GM10266 (cell line): ENCODE data around the gene ARHGEF2.

Source experiments
- DNase-seq: peaks from one replicate; pipeline ENCODE4 v3.0.0; 2012; ENCODE audit errors: extremely low spot score
- CTCF ChIP-seq: IDR thresholded peaks from 2 replicates; pipeline ENCODE4 v1.5.1; 2012; ENCODE audit warnings: mild to moderate bottlenecking, low read depth; ENCODE audit not compliant: control insufficient read depth, insufficient read depth; ENCODE audit errors: missing control alignments

Gene ARHGEF2

GRCh38 chr1:155918660-155919059 lies 59.7 kb downstream of the ARHGEF2 start:
- no peak for TF ChIP-seq CTCF
- no peak for DNase-seq

GRCh38 chr1:155913969-155914757 lies 64.2 kb downstream of the ARHGEF2 start:
- no peak for TF ChIP-seq CTCF
- no peak for DNase-seq

- no peak for TF ChIP-seq CTCF
- DNase-seq = no peak
These were observed 66.3 kb downstream of the ARHGEF2 start for GRCh38 chr1:155912056-155912536.

GRCh38 chr1:155911156-155912055 lies 66.9 kb downstream of the ARHGEF2 start, which contains the start of gene RIT1:
Gene RIT1 (minus strand): TSS chr1:155911349. CDS start chr1:155910761, 588 bp downstream.
- no peak for TF ChIP-seq CTCF
- peak; percentile 85 for DNase-seq

- peak; percentile 10 for TF ChIP-seq CTCF
- DNase-seq = peak; percentile 43
These were observed 67.7 kb downstream of the ARHGEF2 start for GRCh38 chr1:155910621-155911121.

GRCh38 chr1:155909894-155910293 lies 68.5 kb downstream of the ARHGEF2 start:
- no peak for TF ChIP-seq CTCF
- no peak for DNase-seq
